Neural progenitor cell (in vitro differentiated cells): ENCODE measurements around the gene EHF. TPM values are rescaled to one million over a fixed set of nuclear protein-coding genes. Genes with fewer than 3 reads are reported as not detected.

Experiments
- DNase-seq: peaks from one replicate; pipeline ENCODE4 v3.0.0-alpha.2; 2016; ENCODE audit warnings: low spot score
- H2AFZ ChIP-seq: fragments of 200-600 bp; sonication (generic); replicated peaks from 2 replicates; pipeline ENCODE4 v1.6.1; 2016; ENCODE audit warnings: antibody characterized with exemption
- H3F3A ChIP-seq: fragments of 200-600 bp; sonication (generic); 2 replicates; pipeline ENCODE4 v1.6.1; 2016; ENCODE audit warnings: antibody characterized with exemption, low read depth
- H3K27ac ChIP-seq: fragments of 200-600 bp; sonication (generic); 2 replicates; pipeline ENCODE4 v1.5.1; 2016; ENCODE audit warnings: mild to moderate bottlenecking
- H3K27me3 ChIP-seq: fragments of 200-600 bp; sonication (generic); 2 replicates; pipeline ENCODE4 v1.6.1; 2016; ENCODE audit warnings: mild to moderate bottlenecking, moderate library complexity
- H3K36me3 ChIP-seq: fragments of 200-600 bp; sonication (generic); 2 replicates; pipeline ENCODE4 v1.5.1; 2016
- H3K4me1 ChIP-seq: fragments of 200-600 bp; sonication (generic); 2 replicates; pipeline ENCODE4 v1.6.1; 2016; ENCODE audit warnings: mixed run types
- H3K4me2 ChIP-seq: fragments of 200-600 bp; sonication (generic); 2 replicates; pipeline ENCODE4 v1.6.1; 2016
- H3K4me3 ChIP-seq: fragments of 200-600 bp; sonication (generic); 2 replicates; pipeline ENCODE4 v1.5.1; 2016
- H3K79me2 ChIP-seq: fragments of 200-600 bp; sonication (generic); 2 replicates; pipeline ENCODE4 v1.6.1; 2016; ENCODE audit warnings: low read depth
- H3K9ac ChIP-seq: fragments of 200-600 bp; sonication (generic); 2 replicates; pipeline ENCODE4 v1.6.1; 2016
- H3K9me3 ChIP-seq: fragments of 200-600 bp; sonication (generic); 2 replicates; pipeline ENCODE4 v1.5.1; 2016; ENCODE audit warnings: low read depth
- H4K20me1 ChIP-seq: fragments of 200-600 bp; sonication (generic); 2 replicates; pipeline ENCODE4 v1.6.1; 2016; ENCODE audit warnings: low read depth
- H3K27ac Mint-ChIP-seq: 3 replicates; pipeline ENCODE4 v1.8.0; 2021; ENCODE audit warnings: mixed read lengths
- H3K27me3 Mint-ChIP-seq: 2 replicates; pipeline ENCODE4 v1.8.0; 2022; ENCODE audit warnings: low read depth, mild to moderate bottlenecking, inconsistent platforms, moderate library complexity, mixed read lengths; ENCODE audit not compliant: insufficient read depth
- H3K36me3 Mint-ChIP-seq: 3 replicates; pipeline ENCODE4 v1.8.0; 2021; ENCODE audit warnings: mixed read lengths
- H3K4me1 Mint-ChIP-seq: 3 replicates; pipeline ENCODE4 v1.8.0; 2021; ENCODE audit warnings: mixed read lengths
- H3K4me3 Mint-ChIP-seq: 3 replicates; pipeline ENCODE4 v1.8.0; 2021; ENCODE audit warnings: mild to moderate bottlenecking, moderate library complexity, mixed read lengths
- H3K9me3 Mint-ChIP-seq: 3 replicates; pipeline ENCODE4 v1.8.0; 2020; ENCODE audit warnings: mixed read lengths
- CTCF ChIP-seq: fragments of 200-600 bp; sonication (generic); IDR thresholded peaks from 2 replicates; pipeline ENCODE4 v1.5.1; 2017; ENCODE audit warnings: antibody characterized with exemption, mild to moderate bottlenecking
- EZH2 ChIP-seq: fragments of 200-600 bp; sonication (generic); IDR thresholded peaks from 2 replicates; pipeline ENCODE4 v1.6.1; 2017; ENCODE audit warnings: antibody characterized with exemption, mild to moderate bottlenecking, moderate library complexity
- EZH2phosphoT487 ChIP-seq: fragments of 200-600 bp; sonication (generic); IDR thresholded peaks from 2 replicates; pipeline ENCODE4 v1.6.1; 2017; ENCODE audit warnings: antibody characterized with exemption
- total RNA-seq: library from RNA; depleted of rRNA; stranded (reverse); fragments of >200 nt; gene quantifications from 2 replicates; pipeline ENCODE4 v1.2.3, GENCODE V29; 2015; ENCODE audit warnings: low replicate concordance

Gene EHF
- total RNA-seq, 1 donor from 2014 or later: not detected

DNA sequence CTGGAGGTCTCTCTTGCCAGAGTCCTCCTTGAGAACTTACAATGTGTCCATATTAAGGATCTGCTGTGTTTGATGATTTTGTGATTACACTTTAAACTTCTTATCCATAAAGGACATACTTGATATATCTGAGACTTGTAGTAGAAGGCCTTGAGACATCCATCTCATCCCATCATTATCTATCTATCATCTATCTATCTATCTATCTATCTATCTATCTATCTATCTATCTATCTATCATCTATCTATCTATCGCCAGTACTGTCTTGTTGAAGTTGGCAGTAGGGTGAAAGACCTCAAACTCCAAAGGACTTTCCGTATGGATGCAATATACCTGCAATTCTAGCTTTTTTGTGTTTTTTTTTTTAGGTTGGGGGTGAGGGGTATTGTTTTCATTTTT is 2.5 kb upstream of the EHF start:
- H3K27me3 Mint-ChIP-seq: no peaks in the 10 kb centered on the region
- peaks cover 8% of the 10 kb centered on the region for H3K4me1 Mint-ChIP-seq
- H3K27ac Mint-ChIP-seq: no peak overlapping the region
- no peak overlapping the region for H3K4me2 ChIP-seq
- no peak overlapping the region for H2AFZ ChIP-seq
- H3K36me3 Mint-ChIP-seq: no peaks in the 10 kb centered on the region
- no peaks in the 10 kb centered on the region for H3K36me3 ChIP-seq
- H3K9me3 Mint-ChIP-seq: no peaks in the 10 kb centered on the region
- TF ChIP-seq EZH2: no peak
- no peak for TF ChIP-seq EZH2phosphoT487
- no peak for TF ChIP-seq CTCF
- H3K27ac ChIP-seq: no peak overlapping the region
- no peaks in the 10 kb centered on the region for H4K20me1 ChIP-seq
- H3F3A ChIP-seq: no peaks in the 10 kb centered on the region
- no peaks in the 10 kb centered on the region for H3K27me3 ChIP-seq
- no peaks in the 10 kb centered on the region for H3K4me1 ChIP-seq
- DNase-seq: no peak
- H3K4me3 Mint-ChIP-seq: no peak overlapping the region
- no peaks in the 10 kb centered on the region for H3K79me2 ChIP-seq
- H3K4me3 ChIP-seq: no peak overlapping the region
- no peak overlapping the region for H3K9ac ChIP-seq
- no peaks in the 10 kb centered on the region for H3K9me3 ChIP-seq

DNA sequence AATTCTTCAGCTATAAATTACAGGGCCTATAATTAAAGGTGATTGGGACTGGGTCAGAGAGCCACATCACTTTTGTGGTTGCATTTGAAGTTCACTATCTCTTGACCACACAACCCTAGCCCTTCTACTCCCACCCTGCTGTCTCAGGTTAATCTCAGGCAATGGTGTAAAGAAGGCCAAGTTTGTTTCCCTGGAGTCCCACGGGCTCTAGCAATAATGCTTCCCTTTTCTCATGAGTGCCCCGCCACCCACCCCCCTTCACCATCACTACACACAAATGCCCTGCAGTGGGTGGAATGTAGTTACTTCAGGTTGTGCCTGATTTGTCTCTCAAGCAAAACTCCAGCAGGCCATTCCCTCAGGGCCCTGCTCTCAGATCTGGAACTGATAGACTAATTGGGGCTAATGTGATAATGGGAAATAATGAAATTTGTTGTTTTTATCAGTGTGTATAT is 1.8 kb upstream of the EHF start:
- no peak overlapping the region for H3K9ac ChIP-seq
- no peaks in the 10 kb centered on the region for H3K4me1 ChIP-seq
- no peak for TF ChIP-seq EZH2phosphoT487
- no peak for TF ChIP-seq EZH2
- no peak for TF ChIP-seq CTCF
- H3K36me3 ChIP-seq: no peaks in the 10 kb centered on the region
- no peaks in the 10 kb centered on the region for H3K9me3 Mint-ChIP-seq
- H3K4me2 ChIP-seq: no peak overlapping the region
- H3K27ac Mint-ChIP-seq: no peak overlapping the region
- H3K79me2 ChIP-seq: no peaks in the 10 kb centered on the region
- no peaks in the 10 kb centered on the region for H3K27me3 Mint-ChIP-seq
- no peak for DNase-seq
- no peak overlapping the region for H3K4me3 ChIP-seq
- no peaks in the 10 kb centered on the region for H3K36me3 Mint-ChIP-seq
- H3K27ac ChIP-seq: no peak overlapping the region
- H3K4me1 Mint-ChIP-seq: peaks cover 8% of the 10 kb centered on the region
- H4K20me1 ChIP-seq: no peaks in the 10 kb centered on the region
- H3K9me3 ChIP-seq: no peaks in the 10 kb centered on the region
- H2AFZ ChIP-seq: no peak overlapping the region
- no peaks in the 10 kb centered on the region for H3K27me3 ChIP-seq
- H3K4me3 Mint-ChIP-seq: no peak overlapping the region
- no peaks in the 10 kb centered on the region for H3F3A ChIP-seq

- no peak overlapping the region for H3K27ac Mint-ChIP-seq
Measured at GRCh38 chr11:34620202-34620601, 691 bp upstream of the EHF start.

More at GRCh38 chr11:34620202-34620601, 691 bp upstream of the EHF start:
- H3K9me3 ChIP-seq: no peaks in the 10 kb centered on the region
- H4K20me1 ChIP-seq: no peaks in the 10 kb centered on the region
- no peaks in the 10 kb centered on the region for H3K79me2 ChIP-seq
- no peaks in the 10 kb centered on the region for H3K36me3 ChIP-seq
- no peak for DNase-seq
- Mint-ChIP-seq H3K27me3 (no peaks in the 10 kb centered on the region), H3K4me3 (no peak overlapping the region), H3K36me3 (no peaks in the 10 kb centered on the region), H3K4me1 (peaks cover 2% of the 10 kb centered on the region), H3K9me3 (no peaks in the 10 kb centered on the region)
- no peak overlapping the region for H3K4me3 ChIP-seq
- no peak overlapping the region for H3K4me2 ChIP-seq
- no peak overlapping the region for H3K9ac ChIP-seq
- H3K27ac ChIP-seq: no peak overlapping the region
- TF ChIP-seq CTCF: no peak
- no peaks in the 10 kb centered on the region for H3F3A ChIP-seq
- no peak overlapping the region for H2AFZ ChIP-seq
- H3K27me3 ChIP-seq: no peaks in the 10 kb centered on the region
- no peaks in the 10 kb centered on the region for H3K4me1 ChIP-seq
